Esophagus muscularis mucosa (tissue), 3 donors: ENCODE results near the gene MDM2.

Source experiments
- CTCF ChIP-seq, 3 experiments: fragments of 200-600 bp in 2 of 3; fragments of 450-650 bp in 1 of 3; sonication (generic) in 2 of 3; IDR thresholded peaks; one replicate each; pipeline ENCODE4 v1.5.1; 2017 to 2019; ENCODE audit warnings: antibody characterized with exemption in 3 of 3, mild to moderate bottlenecking in 2 of 3, moderate library complexity in 1 of 3
- POLR2A ChIP-seq: fragments of 450-650 bp; IDR thresholded peaks from one replicate; pipeline ENCODE4 v1.6.1; 2017; ENCODE audit warnings: antibody characterized with exemption, moderate library complexity, mild to moderate bottlenecking, low read depth

- no peak for TF ChIP-seq CTCF (IDR thresholded peaks at IDR 0.05)
- no peak for TF ChIP-seq POLR2A
Observed at GRCh38 chr12:68886636-68887572, 78.9 kb downstream of the MDM2 start.
